Dedifferentiated amniotic fluid mesenchymal stem cell (primary cell): Measurements from ENCODE around the gene SLC7A14.

Source experiments
- DNase-seq: peaks from one replicate; pipeline ENCODE4 v3.0.0-alpha.2; 2016; ENCODE audit errors: extremely low spot score

Gene SLC7A14

GRCh38 chr3:170534227-170534626 is 51.6 kb downstream of the SLC7A14 start:
- no peak for DNase-seq

GRCh38 chr3:170532573-170532972 is 53.3 kb downstream of the SLC7A14 start:
- no peak for DNase-seq

GRCh38 chr3:170531657-170532335 is 54.1 kb downstream of the SLC7A14 start:
- no peak for DNase-seq

GRCh38 chr3:170531054-170531453 is 54.8 kb downstream of the SLC7A14 start:
- no peak for DNase-seq

GRCh38 chr3:170529912-170530311 is 56.0 kb downstream of the SLC7A14 start:
- DNase-seq: no peak

GRCh38 chr3:170529346-170529745 is 56.5 kb downstream of the SLC7A14 start:
- DNase-seq: no peak

GRCh38 chr3:170528726-170529125 is 57.1 kb downstream of the SLC7A14 start:
- DNase-seq: no peak

GRCh38 chr3:170524073-170524472 is 61.8 kb downstream of the SLC7A14 start:
- DNase-seq: no peak

GRCh38 chr3:170523248-170523647 is 62.6 kb downstream of the SLC7A14 start:
- DNase-seq: no peak

GRCh38 chr3:170522201-170522600 is 63.7 kb downstream of the SLC7A14 start:
- DNase-seq: no peak

- DNase-seq: no peak
Measured at GRCh38 chr3:170520996-170521395, 64.9 kb downstream of the SLC7A14 start.

- no peak for DNase-seq
Measured at GRCh38 chr3:170517242-170517945, 68.5 kb downstream of the SLC7A14 start.

- no peak for DNase-seq
Measured at GRCh38 chr3:170513642-170514041, 72.2 kb downstream of the SLC7A14 start.

GRCh38 chr3:170511371-170511770 is 74.5 kb downstream of the SLC7A14 start:
- DNase-seq: no peak

GRCh38 chr3:170508839-170509238 is 77.0 kb downstream of the SLC7A14 start:
- DNase-seq: no peak

- no peak for DNase-seq
Measured at GRCh38 chr3:170508291-170508690, 77.6 kb downstream of the SLC7A14 start.

GRCh38 chr3:170507063-170507462 is 78.8 kb downstream of the SLC7A14 start:
- no peak for DNase-seq

GRCh38 chr3:170506556-170506955 is 79.3 kb downstream of the SLC7A14 start:
- peak; percentile 68 for DNase-seq

GRCh38 chr3:170502297-170502696 is 83.6 kb downstream of the SLC7A14 start:
- DNase-seq: peak; percentile 31

GRCh38 chr3:170500995-170501394 is 84.9 kb downstream of the SLC7A14 start:
- DNase-seq: no peak

- no peak for DNase-seq
Measured at GRCh38 chr3:170500462-170500861, 85.4 kb downstream of the SLC7A14 start.

- peak; percentile 47 for DNase-seq
Measured at GRCh38 chr3:170499562-170500156, 86.2 kb downstream of the SLC7A14 start.
